HepG2 (cell line): ENCODE results near the gene MIF. TPM values are rescaled to one million over a fixed set of nuclear protein-coding genes. Genes with fewer than 3 reads are reported as not detected.

Experiments
- ARHGAP35 ChIP-seq: sonication (generic); formaldehyde crosslinking; IDR thresholded peaks from 2 replicates; pipeline ENCODE4 v1.9.0; 2022; ENCODE audit warnings: mild to moderate bottlenecking, inconsistent platforms, moderate library complexity, missing genetic modification reagents, borderline replicate concordance
- FOXK2 ChIP-seq: fragments of 450-650 bp; IDR thresholded peaks from 2 replicates; pipeline ENCODE4 v1.6.1; 2016
- HNF1A ChIP-seq, 2 experiments: sonication (generic) in 1 of 2; formaldehyde crosslinking in 1 of 2; IDR thresholded peaks; 2 replicates each; pipeline versions ENCODE4 v1.4.0 to v1.6.1; 2016 to 2020; ENCODE audit warnings: borderline replicate concordance in 1 of 2, low read depth in 1 of 2, mild to moderate bottlenecking in 1 of 2, missing genetic modification reagents in 1 of 2
- HNF4G ChIP-seq, 2 experiments: sonication (generic) in 1 of 2; formaldehyde crosslinking in 1 of 2; IDR thresholded peaks; 2 replicates each; pipeline versions ENCODE4 v1.4.0 to v1.6.1; 2011 to 2020; ENCODE audit warnings: borderline replicate concordance in 2 of 2, low read depth in 2 of 2, mild to moderate bottlenecking in 2 of 2, low read length in 1 of 2, missing genetic modification reagents in 1 of 2, moderate library complexity in 1 of 2
- HOXD1 ChIP-seq: sonication (generic); formaldehyde crosslinking; IDR thresholded peaks from 2 replicates; pipeline ENCODE4 v1.5.0; 2020; ENCODE audit warnings: missing genetic modification reagents
- MLX ChIP-seq: IDR thresholded peaks from 2 replicates; pipeline ENCODE4 v1.6.1; 2016
- NFRKB ChIP-seq: fragments of 450-650 bp; IDR thresholded peaks from 2 replicates; pipeline ENCODE4 v1.6.1; 2017
- PHF20 ChIP-seq: sonication (generic); formaldehyde crosslinking; IDR thresholded peaks from 2 replicates; pipeline ENCODE4 v1.5.0; 2020; ENCODE audit warnings: mild to moderate bottlenecking, missing genetic modification reagents
- RBAK ChIP-seq: sonication (generic); formaldehyde crosslinking; IDR thresholded peaks from 2 replicates; pipeline ENCODE4 v1.5.1; 2020; ENCODE audit warnings: mild to moderate bottlenecking, missing genetic modification reagents
- SMARCC2 ChIP-seq: fragments of 450-650 bp; IDR thresholded peaks from 2 replicates; pipeline ENCODE4 v1.6.1; 2017; ENCODE audit warnings: antibody characterized with exemption, mild to moderate bottlenecking
- SRF ChIP-seq: IDR thresholded peaks from 2 replicates; pipeline ENCODE4 v1.6.1; 2011; ENCODE audit warnings: mild to moderate bottlenecking, low read depth, low read length, moderate library complexity
- ZBTB21 ChIP-seq: sonication (generic); formaldehyde crosslinking; IDR thresholded peaks from 2 replicates; pipeline ENCODE4 v1.4.0; 2020; ENCODE audit warnings: missing genetic modification reagents
- ZBTB37 ChIP-seq: sonication (generic); formaldehyde crosslinking; IDR thresholded peaks from 2 replicates; pipeline ENCODE4 v1.4.0; 2020; ENCODE audit warnings: mild to moderate bottlenecking, missing genetic modification reagents
- ZNF788 ChIP-seq: sonication (generic); formaldehyde crosslinking; IDR thresholded peaks from 2 replicates; pipeline ENCODE4 v1.5.0; 2020; ENCODE audit warnings: mild to moderate bottlenecking, missing genetic modification reagents, borderline replicate concordance
- ZNF878 ChIP-seq: sonication (generic); formaldehyde crosslinking; IDR thresholded peaks from 2 replicates; pipeline ENCODE4 v1.8.1; 2023; ENCODE audit warnings: mild to moderate bottlenecking, missing genetic modification reagents, moderate library complexity
- ZSCAN25 ChIP-seq: sonication (generic); formaldehyde crosslinking; IDR thresholded peaks from 2 replicates; pipeline ENCODE4 v1.8.0; 2022; ENCODE audit warnings: mild to moderate bottlenecking, missing genetic modification reagents
- polyA plus RNA-seq, 8 experiments: library from polyadenylated mRNA; depleted of rRNA in 3 of 8; stranded (reverse) in 7 of 8; unstranded in 1 of 8; fragments of >200 nt; fragmentation: Illumina TruSeq in 4 of 8; extraction: Trizol in 4 of 8; gene quantifications; 2 replicates each; pipeline versions ENCODE4 v1.2.1 to v1.2.3, GENCODE V29; 2011 to 2016; ENCODE audit warnings: low read depth in 4 of 8, missing spikeins in 1 of 8, mixed read lengths in 1 of 8; ENCODE audit not compliant: insufficient read depth in 1 of 8
- total RNA-seq, 5 experiments: library from RNA; depleted of rRNA; stranded (reverse); fragments of >200 nt; fragmentation: Illumina TruSeq; extraction: Trizol; gene quantifications; 2 replicates each; pipeline ENCODE4 v1.2.3, GENCODE V29; 2016; ENCODE audit warnings: low read depth in 1 of 5
- TF ChIP-seq, protein P1 (sequence below): sonication (generic); formaldehyde crosslinking; IDR thresholded peaks from 2 replicates; pipeline ENCODE4 v1.4.0; 2020; ENCODE audit warnings: missing genetic modification reagents
- TF ChIP-seq, protein P2 (sequence below): sonication (generic); formaldehyde crosslinking; IDR thresholded peaks from 2 replicates; pipeline ENCODE4 v1.5.0; 2020; ENCODE audit warnings: missing genetic modification reagents

MIF gene
- total and polyA plus RNA-seq, 2 of the 13 experiments (the other 11 are each of a cell fraction or from before 2014, with no cell fraction given), result 634 to 675 TPM

DNA sequence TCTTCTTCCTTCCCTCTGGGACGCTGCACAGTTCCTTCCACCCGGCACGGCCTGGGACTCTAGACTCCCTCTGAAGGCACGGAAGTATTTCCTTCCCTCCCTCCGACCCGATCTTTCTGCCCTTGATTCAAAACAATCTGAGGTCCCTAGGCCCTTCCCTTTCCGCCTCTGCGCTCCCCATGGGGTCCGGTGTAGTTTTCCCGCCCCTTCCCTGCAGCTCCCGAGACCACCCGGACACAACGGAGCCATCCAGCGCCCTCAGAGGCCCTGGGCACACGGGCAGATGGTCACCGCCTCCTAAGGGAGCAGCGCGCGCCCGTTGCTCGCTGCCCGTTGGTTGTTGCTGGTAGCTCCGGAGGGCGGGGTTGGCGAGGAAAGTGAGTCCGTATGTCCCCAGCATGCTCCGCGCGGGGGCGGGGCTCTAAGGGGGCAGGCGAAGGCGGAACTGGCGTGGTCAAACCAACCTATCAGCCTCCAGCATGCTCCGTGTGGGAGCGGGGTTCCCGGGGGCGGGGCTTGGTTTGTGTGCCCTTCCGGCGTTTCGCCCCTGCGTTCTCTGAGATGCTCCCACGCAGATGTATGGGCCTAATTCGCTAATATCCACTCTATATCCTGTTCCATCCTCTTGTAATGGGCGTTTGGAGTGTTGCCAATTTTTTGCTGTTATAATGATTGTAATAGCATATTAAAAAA lies 19.6 kb downstream of the MIF start (continued):
- TF ChIP-seq ZBTB37 (no peak), ZNF788 (peak; percentile 84; the same call in 1 of the 2 replicates), ZSCAN25 (CRISPR knock-in tag) (peak; percentile 75; the same call in 1 of the 2 replicates), PHF20 (CRISPR knock-in tag) (peak; percentile 84), ZBTB21 (CRISPR knock-in tag) (no peak), ZNF878 (CRISPR knock-in tag) (peak; percentile 88), SMARCC2 (no peak), HNF1A (IDR thresholded peaks at IDR 0.05; ENCODE audit: low read depth) (no peak), HNF1A (CRISPR knock-in tag; IDR thresholded peaks at IDR 0.05; ENCODE audit: borderline replicate concordance) (no peak; the same call in 1 of the 2 replicates), SRF (no peak), NFRKB (no peak), MLX (CRISPR knock-in tag) (no peak), HOXD1 (peak; percentile 69; the same call in 1 of the 2 replicates), FOXK2 (peak; percentile 67; the same call in 1 of the 2 replicates), RBAK (peak; percentile 78; the same call in 1 of the 2 replicates), ARHGAP35 (CRISPR knock-in tag) (peak; percentile 94), HNF4G (IDR thresholded peaks at IDR 0.05; ENCODE audit: borderline replicate concordance, low read depth, low read length) (no peak), HNF4G (CRISPR knock-in tag; IDR thresholded peaks at IDR 0.05; ENCODE audit: borderline replicate concordance, low read depth) (peak; percentile 67)
- TF ChIP-seq, protein P1, sequence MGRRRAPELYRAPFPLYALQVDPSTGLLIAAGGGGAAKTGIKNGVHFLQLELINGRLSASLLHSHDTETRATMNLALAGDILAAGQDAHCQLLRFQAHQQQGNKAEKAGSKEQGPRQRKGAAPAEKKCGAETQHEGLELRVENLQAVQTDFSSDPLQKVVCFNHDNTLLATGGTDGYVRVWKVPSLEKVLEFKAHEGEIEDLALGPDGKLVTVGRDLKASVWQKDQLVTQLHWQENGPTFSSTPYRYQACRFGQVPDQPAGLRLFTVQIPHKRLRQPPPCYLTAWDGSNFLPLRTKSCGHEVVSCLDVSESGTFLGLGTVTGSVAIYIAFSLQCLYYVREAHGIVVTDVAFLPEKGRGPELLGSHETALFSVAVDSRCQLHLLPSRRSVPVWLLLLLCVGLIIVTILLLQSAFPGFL (CRISPR knock-in tag), result no peak
- TF ChIP-seq, protein P2, sequence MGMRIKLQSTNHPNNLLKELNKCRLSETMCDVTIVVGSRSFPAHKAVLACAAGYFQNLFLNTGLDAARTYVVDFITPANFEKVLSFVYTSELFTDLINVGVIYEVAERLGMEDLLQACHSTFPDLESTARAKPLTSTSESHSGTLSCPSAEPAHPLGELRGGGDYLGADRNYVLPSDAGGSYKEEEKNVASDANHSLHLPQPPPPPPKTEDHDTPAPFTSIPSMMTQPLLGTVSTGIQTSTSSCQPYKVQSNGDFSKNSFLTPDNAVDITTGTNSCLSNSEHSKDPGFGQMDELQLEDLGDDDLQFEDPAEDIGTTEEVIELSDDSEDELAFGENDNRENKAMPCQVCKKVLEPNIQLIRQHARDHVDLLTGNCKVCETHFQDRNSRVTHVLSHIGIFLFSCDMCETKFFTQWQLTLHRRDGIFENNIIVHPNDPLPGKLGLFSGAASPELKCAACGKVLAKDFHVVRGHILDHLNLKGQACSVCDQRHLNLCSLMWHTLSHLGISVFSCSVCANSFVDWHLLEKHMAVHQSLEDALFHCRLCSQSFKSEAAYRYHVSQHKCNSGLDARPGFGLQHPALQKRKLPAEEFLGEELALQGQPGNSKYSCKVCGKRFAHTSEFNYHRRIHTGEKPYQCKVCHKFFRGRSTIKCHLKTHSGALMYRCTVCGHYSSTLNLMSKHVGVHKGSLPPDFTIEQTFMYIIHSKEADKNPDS, result no peak
